HPDE6-E6E7 (cell line): ENCODE measurements around the gene KRT28.
"Not testable (repeated sequence)": the region's sequence is repeated elsewhere in the genome, so short reads cannot be mapped to it uniquely, and the experiment has no call there.

Source experiments
- DNase-seq: peaks from one replicate; pipeline ENCODE4 v3.0.0; 2011; ENCODE audit warnings: missing footprints; ENCODE audit errors: extremely low spot score

Gene KRT28

GRCh38 chr17:40779181-40779909, 20.4 kb downstream of the KRT28 start:
- DNase-seq = no peak

GRCh38 chr17:40778461-40778860, 21.3 kb downstream of the KRT28 start:
- DNase-seq = no peak

GRCh38 chr17:40777971-40778370, 21.8 kb downstream of the KRT28 start:
- DNase-seq = no peak

GRCh38 chr17:40777459-40777858, 22.3 kb downstream of the KRT28 start:
- no peak for DNase-seq

- no peak for DNase-seq
These were observed 23.8 kb downstream of the KRT28 start for GRCh38 chr17:40775945-40776344.

- DNase-seq = no peak
These were observed 27.7 kb downstream of the KRT28 start, which contains the start of gene KRT26 for GRCh38 chr17:40772101-40772500. KRT26 (minus strand) TSS chr17:40772201; CDS start chr17:40772113, 88 bp downstream.

GRCh38 chr17:40765657-40766056, 34.1 kb downstream of the KRT28 start:
- DNase-seq = no peak

GRCh38 chr17:40763752-40764151, 36.0 kb downstream of the KRT28 start:
- DNase-seq = no peak

- no peak for DNase-seq
These were observed 39.4 kb downstream of the KRT28 start for GRCh38 chr17:40760105-40761016.

GRCh38 chr17:40755231-40755630, 44.5 kb downstream of the KRT28 start, which contains the start of gene KRT25:
KRT25 (minus strand) TSS chr17:40755331; CDS start chr17:40755271, 60 bp downstream.
- no peak for DNase-seq

- no peak for DNase-seq
These were observed 46.0 kb downstream of the KRT28 start for GRCh38 chr17:40753804-40754203.

- DNase-seq = no peak
These were observed 48.7 kb downstream of the KRT28 start for GRCh38 chr17:40751065-40751464.

- no peak for DNase-seq
These were observed 49.4 kb downstream of the KRT28 start for GRCh38 chr17:40750391-40750790.

GRCh38 chr17:40748666-40749065, 51.1 kb downstream of the KRT28 start:
- not testable (repeated sequence) for DNase-seq
